Measurements from ENCODE around the gene WDR19.

DNA sequence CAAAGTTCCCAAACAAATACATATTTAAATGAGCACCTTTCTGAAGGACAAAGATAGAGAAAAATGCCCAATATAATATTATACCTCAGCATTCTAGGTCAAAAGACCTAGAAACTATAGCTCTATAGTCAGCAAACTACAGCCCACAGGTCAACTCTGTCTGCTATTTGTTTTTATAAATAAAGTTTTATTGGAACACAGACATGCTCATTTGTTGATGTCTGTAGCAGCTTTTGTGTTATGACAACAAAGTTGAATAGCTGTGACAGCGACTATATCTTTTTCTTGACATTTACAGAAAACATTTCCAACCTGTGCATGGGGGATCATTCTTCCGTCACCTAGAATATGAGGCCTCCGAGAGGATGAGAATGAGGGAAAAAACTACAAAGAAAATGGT lies 48.7 kb upstream of the WDR19 start:
- TF ChIP-seq, protein P1, sequence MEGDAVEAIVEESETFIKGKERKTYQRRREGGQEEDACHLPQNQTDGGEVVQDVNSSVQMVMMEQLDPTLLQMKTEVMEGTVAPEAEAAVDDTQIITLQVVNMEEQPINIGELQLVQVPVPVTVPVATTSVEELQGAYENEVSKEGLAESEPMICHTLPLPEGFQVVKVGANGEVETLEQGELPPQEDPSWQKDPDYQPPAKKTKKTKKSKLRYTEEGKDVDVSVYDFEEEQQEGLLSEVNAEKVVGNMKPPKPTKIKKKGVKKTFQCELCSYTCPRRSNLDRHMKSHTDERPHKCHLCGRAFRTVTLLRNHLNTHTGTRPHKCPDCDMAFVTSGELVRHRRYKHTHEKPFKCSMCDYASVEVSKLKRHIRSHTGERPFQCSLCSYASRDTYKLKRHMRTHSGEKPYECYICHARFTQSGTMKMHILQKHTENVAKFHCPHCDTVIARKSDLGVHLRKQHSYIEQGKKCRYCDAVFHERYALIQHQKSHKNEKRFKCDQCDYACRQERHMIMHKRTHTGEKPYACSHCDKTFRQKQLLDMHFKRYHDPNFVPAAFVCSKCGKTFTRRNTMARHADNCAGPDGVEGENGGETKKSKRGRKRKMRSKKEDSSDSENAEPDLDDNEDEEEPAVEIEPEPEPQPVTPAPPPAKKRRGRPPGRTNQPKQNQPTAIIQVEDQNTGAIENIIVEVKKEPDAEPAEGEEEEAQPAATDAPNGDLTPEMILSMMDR (IDR thresholded peaks at IDR 0.05), result no peak
- no peak for TF ChIP-seq POLR2AphosphoS5 (IDR thresholded peaks at IDR 0.05)

Data from suprapubic skin (tissue), 3 donors.